H1 (cell line): ENCODE measurements around the gene DLL3. TPM values are rescaled to one million over a fixed set of nuclear protein-coding genes. Genes with fewer than 3 reads are reported as not detected.

Source experiments
- CTCF ChIA-PET: fragments of 300-600 bp; sonication (Branson Sonifier 250); formaldehyde crosslinking; loops from one replicate; lab custom pipeline; 2021; ENCODE audit not compliant: partially characterized antibody; lab: Charles Lee
- POLR2A ChIA-PET: fragments of 300-600 bp; sonication (Branson Sonifier 250); formaldehyde crosslinking; loops from one replicate; lab custom pipeline; 2021; ENCODE audit warnings: inconsistent platforms; ENCODE audit not compliant: partially characterized antibody; lab: Charles Lee
- DNase-seq, 2 experiments: peaks; one replicate each; pipeline versions ENCODE4 v3.0.0 to v3.0.0-alpha.2; 2010 to 2022; ENCODE audit warnings: low spot score in 2 of 2, low read depth in 1 of 2, mixed read lengths in 1 of 2
- FAIRE-seq: peaks from 2 replicates; lab custom pipeline; 2011; peaks lifted over from hg19 to GRCh38; lab: Jason Lieb, UNC
- H2AFZ ChIP-seq: 2 replicates; pipeline ENCODE4 v1.8.1; 2012; ENCODE audit warnings: low read length, inconsistent platforms
- H2AK5ac ChIP-seq: 2 replicates; pipeline ENCODE4 v1.6.1; 2013; ENCODE audit warnings: low read depth, low read length
- H2BK120ac ChIP-seq: replicated peaks from 2 replicates; pipeline ENCODE3; 2013; ENCODE audit warnings: low read depth, low read length, inconsistent platforms
- H2BK12ac ChIP-seq: 2 replicates; pipeline ENCODE4 v1.6.1; 2013; ENCODE audit warnings: low read depth, low read length
- H2BK15ac ChIP-seq: 2 replicates; pipeline ENCODE4 v1.6.1; 2013; ENCODE audit warnings: low read length
- H2BK20ac ChIP-seq: 2 replicates; pipeline ENCODE4 v1.6.1; 2013; ENCODE audit warnings: low read length
- H2BK5ac ChIP-seq: 2 replicates; pipeline ENCODE4 v1.6.1; 2013; ENCODE audit warnings: low read depth, low read length
- H3K14ac ChIP-seq: 2 replicates; pipeline ENCODE4 v1.6.1; 2013; ENCODE audit warnings: inconsistent platforms; ENCODE audit not compliant: insufficient read length
- H3K18ac ChIP-seq: 2 replicates; pipeline ENCODE4 v1.6.1; 2013; ENCODE audit warnings: low read length; ENCODE audit errors: extremely low read depth
- H3K23ac ChIP-seq: 2 replicates; pipeline ENCODE4 v1.6.1; 2013; ENCODE audit warnings: inconsistent platforms; ENCODE audit not compliant: insufficient read length
- H3K23me2 ChIP-seq: 2 replicates; pipeline ENCODE4 v1.6.1; 2013; ENCODE audit warnings: low read depth, low read length
- H3K27ac ChIP-seq: 2 replicates; pipeline ENCODE4 v1.6.1; 2011; ENCODE audit warnings: low read depth, low read length, inconsistent platforms
- H3K27me3 ChIP-seq, 4 experiments: replicated peaks in 1 of 4; 1 replicate in 1 of 4; 2 replicates in 3 of 4; pipeline versions ENCODE4 v1.6.1 to v1.8.1; 2011 to 2013; ENCODE audit warnings: low read length in 3 of 4, mild to moderate bottlenecking in 3 of 4, inconsistent platforms in 2 of 4, mixed read lengths in 2 of 4, moderate library complexity in 1 of 4; ENCODE audit not compliant: control insufficient read depth in 3 of 4, insufficient read depth in 3 of 4; ENCODE audit errors: extremely low read depth in 1 of 4
- H3K36me3 ChIP-seq, 4 experiments: 2 replicates each; pipeline versions ENCODE4 v1.6.1 to v1.8.1; 2011 to 2013; ENCODE audit warnings: mild to moderate bottlenecking in 4 of 4, low read length in 3 of 4, moderate library complexity in 2 of 4, control low read depth in 1 of 4, inconsistent platforms in 1 of 4; ENCODE audit not compliant: insufficient read depth in 4 of 4, control insufficient read depth in 2 of 4
- H3K4ac ChIP-seq: replicated peaks from 2 replicates; pipeline ENCODE3; 2013; ENCODE audit warnings: low read length, low read depth, mixed read lengths, inconsistent platforms; ENCODE audit not compliant: insufficient read length
- H3K4me1 ChIP-seq, 4 experiments: replicated peaks in 1 of 4; 1 replicate in 1 of 4; 2 replicates in 3 of 4; pipeline versions ENCODE4 v1.6.1 to v1.8.1; 2011 to 2013; ENCODE audit warnings: low read length in 3 of 4, inconsistent platforms in 2 of 4, mixed read lengths in 1 of 4; ENCODE audit not compliant: insufficient read depth in 4 of 4, control insufficient read depth in 3 of 4
- H3K4me2 ChIP-seq, 2 experiments: 2 replicates each; pipeline versions ENCODE4 v1.6.1 to v1.8.1; 2011 to 2013; ENCODE audit warnings: low read depth in 2 of 2, low read length in 2 of 2, control low read depth in 1 of 2, inconsistent platforms in 1 of 2, mild to moderate bottlenecking in 1 of 2; ENCODE audit not compliant: insufficient read depth in 1 of 2
- H3K4me3 ChIP-seq, 4 experiments: fragments of 200-600, 300-600 bp in 1 of 4; sonication (generic), shearing (Covaris generic), sonication (Bioruptor Twin) in 1 of 4; 2 replicates each; pipeline versions ENCODE4 v1.5.1 to v1.8.1; 2011 to 2016; ENCODE audit warnings: low read length in 4 of 4, low read depth in 3 of 4, control low read depth in 2 of 4, inconsistent platforms in 2 of 4, mild to moderate bottlenecking in 2 of 4, mixed read lengths in 1 of 4, moderate library complexity in 1 of 4; ENCODE audit not compliant: insufficient read depth in 2 of 4; ENCODE audit errors: extremely low read depth in 1 of 4
- H3K56ac ChIP-seq: replicated peaks from 2 replicates; pipeline ENCODE3; 2013; ENCODE audit warnings: low read depth, mild to moderate bottlenecking, mixed read lengths, low read length, inconsistent platforms; ENCODE audit not compliant: insufficient read length
- H3K79me1 ChIP-seq: 2 replicates; pipeline ENCODE4 v1.6.1; 2013; ENCODE audit warnings: low read depth, low read length, control low read depth
- H3K79me2 ChIP-seq, 2 experiments: 2 replicates each; pipeline versions ENCODE4 v1.6.1 to v1.8.1; 2012 to 2013; ENCODE audit warnings: low read length in 2 of 2, mild to moderate bottlenecking in 2 of 2, inconsistent platforms in 1 of 2; ENCODE audit not compliant: insufficient read depth in 2 of 2, control insufficient read depth in 1 of 2
- H3K9ac ChIP-seq, 4 experiments: replicated peaks in 1 of 4; 1 replicate in 1 of 4; 2 replicates in 3 of 4; pipeline versions ENCODE4 v1.6.1 to v1.8.1; 2011 to 2013; ENCODE audit warnings: low read depth in 3 of 4, low read length in 3 of 4, control low read depth in 2 of 4, mild to moderate bottlenecking in 2 of 4, moderate library complexity in 2 of 4, inconsistent platforms in 1 of 4; ENCODE audit errors: extremely low read depth in 1 of 4
- H3K9me3 ChIP-seq, 2 experiments: 2 replicates each; pipeline versions ENCODE4 v1.6.1 to v1.8.1; 2012 to 2013; ENCODE audit warnings: mild to moderate bottlenecking in 2 of 2, moderate library complexity in 2 of 2, control low read depth in 1 of 2, inconsistent platforms in 1 of 2, low read depth in 1 of 2, low read length in 1 of 2, mixed read lengths in 1 of 2; ENCODE audit not compliant: insufficient read depth in 2 of 2
- H4K20me1 ChIP-seq, 2 experiments: replicated peaks in 1 of 2; 2 replicates each; pipeline versions ENCODE3 to v1.8.1; 2011 to 2013; ENCODE audit warnings: inconsistent platforms in 2 of 2, low read length in 2 of 2, mild to moderate bottlenecking in 1 of 2; ENCODE audit not compliant: insufficient read depth in 2 of 2, control insufficient read depth in 1 of 2
- H4K5ac ChIP-seq: 2 replicates; pipeline ENCODE4 v1.6.1; 2013; ENCODE audit warnings: low read length, low read depth, mixed read lengths, inconsistent platforms; ENCODE audit not compliant: insufficient read length
- H4K8ac ChIP-seq: 2 replicates; pipeline ENCODE4 v1.8.0; 2013; ENCODE audit warnings: mild to moderate bottlenecking, moderate library complexity, low read length, inconsistent platforms; ENCODE audit not compliant: insufficient read depth; ENCODE audit errors: extremely low read depth
- H4K91ac ChIP-seq: replicated peaks from 2 replicates; pipeline ENCODE3; 2013; ENCODE audit warnings: low read length, mixed read lengths, inconsistent platforms; ENCODE audit not compliant: insufficient read length
- ASH2L ChIP-seq: fragments of 200-600, 300-600 bp; sonication (generic); IDR thresholded peaks from one replicate; pipeline ENCODE4 v1.7.1; 2017; ENCODE audit warnings: low read length
- BRCA1 ChIP-seq: IDR thresholded peaks from 2 replicates; pipeline ENCODE4 v1.6.1; 2012; ENCODE audit warnings: low read depth, low read length, improper control_type of control experiment
- CBX8 ChIP-seq: fragments of 300-800, 300-1000 bp; sonication (generic); IDR thresholded peaks from 2 replicates; pipeline ENCODE4 v1.7.1; 2016; ENCODE audit warnings: low read depth, low read length, borderline replicate concordance
- HDAC6 ChIP-seq: IDR thresholded peaks from one replicate; pipeline ENCODE4 v1.7.1; 2012; ENCODE audit warnings: low read depth, mild to moderate bottlenecking, inconsistent platforms, low read length, moderate library complexity
- SIN3A ChIP-seq, 2 experiments: IDR thresholded peaks in 1 of 2; conservative IDR thresholded peaks in 1 of 2; 2 replicates each; pipeline ENCODE4 v1.6.1; 2011 to 2012; ENCODE audit warnings: low read length in 2 of 2, improper control_type of control experiment in 1 of 2, low read depth in 1 of 2, mild to moderate bottlenecking in 1 of 2
- SP2 ChIP-seq: IDR thresholded peaks from 2 replicates; pipeline ENCODE4 v1.6.1; 2012; ENCODE audit warnings: mild to moderate bottlenecking, low read length, inconsistent platforms
- SP4 ChIP-seq: IDR thresholded peaks from 2 replicates; pipeline ENCODE4 v1.6.1; 2012; ENCODE audit warnings: low read length, inconsistent platforms
- SRF ChIP-seq: IDR thresholded peaks from 2 replicates; pipeline ENCODE4 v1.6.1; 2011; ENCODE audit warnings: mild to moderate bottlenecking, low read depth, low read length, moderate library complexity
- WGBS, 2 experiments: shearing (Covaris generic) in 1 of 2; methylation state at CpG; one replicate each; pipeline versions ENCODE4 v1.1.6 to v1.1.7; 2013 to 2015; ENCODE audit warnings: low lambda C conversion rate in 2 of 2, mixed read lengths in 2 of 2, inconsistent platforms in 1 of 2, low coverage in 1 of 2, missing lambda C conversion rate in 1 of 2; ENCODE audit not compliant: insufficient replicate concordance in 2 of 2, insufficient coverage in 1 of 2, insufficient read length in 1 of 2; ENCODE audit errors: extremely low coverage in 1 of 2, missing lambda C conversion rate in 1 of 2; 5-methylcytosine and 5-hydroxymethylcytosine counted together
- polyA plus RNA-seq, 7 experiments: library from polyadenylated mRNA; depleted of rRNA in 3 of 7; stranded (reverse) in 5 of 7; unstranded in 2 of 7; fragments of >200 nt in 5 of 7; fragments of 200-250 nt in 2 of 7; gene quantifications; 1 replicate in 5 of 7; 2 replicates in 1 of 7; 4 replicates in 1 of 7; pipeline versions ENCODE4 v1.2.1 to v1.2.3, GENCODE V29; 2011 to 2013; ENCODE audit warnings: missing spikeins in 2 of 7, mixed read lengths in 2 of 7
- total RNA-seq: library from RNA; stranded (reverse); fragmentation: NEBNext Ultra II Directional; extraction: Animal tissue kit (Norgen Biotek cat#: 25700); gene quantifications from 2 replicates; pipeline ENCODE4 v1.2.1, GENCODE V29; 2021
- TF ChIP-seq, protein P1 (sequence below): IDR thresholded peaks from 2 replicates; pipeline ENCODE4 v1.6.1; 2012; ENCODE audit warnings: inconsistent platforms
- TF ChIP-seq, protein P2 (sequence below): IDR thresholded peaks from 2 replicates; pipeline ENCODE4 v1.6.1; 2011; ENCODE audit warnings: low read depth, mild to moderate bottlenecking, low read length; ENCODE audit not compliant: insufficient read depth

The DLL3 gene
- total and polyA plus RNA-seq, 2 of the 8 experiments (the other 6 are each of a cell fraction or from before 2014, with no cell fraction given), result 12.2 to 13.8 TPM

- Histone ChIP-seq H3K18ac (peak overlapping the region; percentile 71), H4K91ac (peak overlapping the region; percentile 72), H3K23me2 (peaks cover 7% of the 10 kb centered on the region), H4K5ac (no peak overlapping the region), H2AK5ac (no peak overlapping the region), H3K9ac (peak overlapping the region in 1 of 4 experiments; percentile 1; a peak in 1 of 7 replicates), H2BK120ac (no peak overlapping the region), H2BK5ac (no peak overlapping the region), H3K4me1 (peaks cover 0 to 4% (median 0%) of the 10 kb centered on the region in 4 experiments; a peak in 2 of 7 replicates), H2AFZ (peak overlapping the region; percentile 78), H2BK12ac (no peak overlapping the region), H3K14ac (no peak overlapping the region), H4K8ac (peak overlapping the region; percentile 35; the same call in 1 of the 2 replicates), H3K4me3 (peak overlapping the region; percentile 52 to 91 (median 72)), H3K56ac (peak overlapping the region; percentile 63), H3K36me3 (no peaks in the 10 kb centered on the region), H3K27me3 (peaks cover 29 to 70% (median 63%) of the 10 kb centered on the region in 4 experiments), H4K20me1 (peaks cover 0 to 3% of the 10 kb centered on the region in 2 experiments), H3K9me3 (peaks cover 3 to 6% of the 10 kb centered on the region in 2 experiments; a peak in 2 of 4 replicates), H3K27ac (no peak overlapping the region), H2BK15ac (peak overlapping the region; percentile 72; the same call in 1 of the 2 replicates), H3K79me2 (no peaks in the 10 kb centered on the region), H3K4ac (no peak overlapping the region), H2BK20ac (no peak overlapping the region), H3K23ac (no peak overlapping the region), H3K79me1 (no peaks in the 10 kb centered on the region), H3K4me2 (peak overlapping the region; percentile 86 to 98)
- FAIRE-seq, result no peak
- ChIA-PET POLR2A (interaction anchor here (0.5 to 3.4 kb wide), 14 partner anchors 9 to 164 kb away, joined by 3 to 15 read pairs (median 3); partner anchors contain the start of gene DLL3), CTCF (interaction anchor here (0.9 to 1.9 kb wide), 7 partner anchors 10 to 258 kb away, joined by 3 to 11 read pairs (median 5); partner anchors contain the start of gene EID2B)
- WGBS, 2 experiments, result 4% methylated on average over 63 of the region's 96 CpGs; no CpG with 5 or more reads in 1 of the 2 experiments
- peak; percentile 47 to 81 for DNase-seq
- TF ChIP-seq ASH2L, result peak; percentile 56
- TF ChIP-seq SP4, result no peak
- peak in 1 of 2 experiments; percentile 42; a peak in 2 of 4 replicates for TF ChIP-seq SIN3A (conservative IDR thresholded peaks at IDR 0.05 in 1 of 2, IDR thresholded peaks at IDR 0.05 in 1 of 2; ENCODE audit: low read depth in 1 of 2, low read length in 2 of 2)
- TF ChIP-seq HDAC6, result no peak
- TF ChIP-seq SRF, result no peak
- TF ChIP-seq, protein P1, sequence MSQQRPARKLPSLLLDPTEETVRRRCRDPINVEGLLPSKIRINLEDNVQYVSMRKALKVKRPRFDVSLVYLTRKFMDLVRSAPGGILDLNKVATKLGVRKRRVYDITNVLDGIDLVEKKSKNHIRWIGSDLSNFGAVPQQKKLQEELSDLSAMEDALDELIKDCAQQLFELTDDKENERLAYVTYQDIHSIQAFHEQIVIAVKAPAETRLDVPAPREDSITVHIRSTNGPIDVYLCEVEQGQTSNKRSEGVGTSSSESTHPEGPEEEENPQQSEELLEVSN, result peak; percentile 99
- no peak for TF ChIP-seq SP2
- no peak for TF ChIP-seq BRCA1
- no peak for TF ChIP-seq CBX8
- TF ChIP-seq, protein P2, sequence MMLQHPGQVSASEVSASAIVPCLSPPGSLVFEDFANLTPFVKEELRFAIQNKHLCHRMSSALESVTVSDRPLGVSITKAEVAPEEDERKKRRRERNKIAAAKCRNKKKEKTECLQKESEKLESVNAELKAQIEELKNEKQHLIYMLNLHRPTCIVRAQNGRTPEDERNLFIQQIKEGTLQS, result no peak
These were observed 8.4 kb downstream of the DLL3 start for GRCh38 chr19:39506944-39507714.
